Neural progenitor cell (in vitro differentiated cells): Measurements from ENCODE around the gene GPR26.

Source experiments
- EZH2 ChIP-seq: fragments of 200-600 bp; sonication (generic); IDR thresholded peaks from 2 replicates; pipeline ENCODE4 v1.6.1; 2017; ENCODE audit warnings: antibody characterized with exemption, mild to moderate bottlenecking, moderate library complexity
- TF ChIP-seq, protein P1 (sequence below): fragments of 200-600 bp; sonication (generic); IDR thresholded peaks from 2 replicates; pipeline ENCODE4 v1.5.1; 2017; ENCODE audit warnings: antibody characterized with exemption, mild to moderate bottlenecking

DNA sequence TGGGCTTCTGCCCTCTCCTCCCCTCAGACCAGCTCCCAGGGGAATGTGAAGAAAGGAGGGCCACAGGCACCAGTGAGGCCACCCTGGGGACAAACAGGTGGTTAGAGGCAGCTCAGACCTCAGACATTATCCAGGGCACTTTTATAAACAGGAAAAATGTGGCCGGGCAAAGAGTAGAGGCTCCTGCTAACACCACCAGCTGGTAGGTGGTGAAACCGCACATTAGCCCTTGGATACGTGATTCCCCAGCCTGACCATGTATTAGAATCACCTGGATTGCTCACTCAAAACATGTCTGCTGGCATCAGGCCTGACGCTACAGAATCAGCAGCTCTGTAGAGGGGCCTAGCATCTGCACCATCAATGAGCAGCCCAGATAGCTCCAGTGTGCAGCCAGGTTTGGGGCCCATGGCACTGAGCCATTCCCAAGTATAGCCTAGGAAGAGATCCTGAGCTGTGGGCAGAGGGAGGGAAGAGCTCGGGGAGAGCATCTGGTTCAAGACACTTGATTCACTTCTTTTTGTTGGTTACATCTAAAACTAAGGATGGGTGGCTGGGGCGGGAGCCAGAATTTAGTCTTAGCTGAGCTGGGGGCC, 37.1 kb downstream of the GPR26 start:
- TF ChIP-seq, protein P1, sequence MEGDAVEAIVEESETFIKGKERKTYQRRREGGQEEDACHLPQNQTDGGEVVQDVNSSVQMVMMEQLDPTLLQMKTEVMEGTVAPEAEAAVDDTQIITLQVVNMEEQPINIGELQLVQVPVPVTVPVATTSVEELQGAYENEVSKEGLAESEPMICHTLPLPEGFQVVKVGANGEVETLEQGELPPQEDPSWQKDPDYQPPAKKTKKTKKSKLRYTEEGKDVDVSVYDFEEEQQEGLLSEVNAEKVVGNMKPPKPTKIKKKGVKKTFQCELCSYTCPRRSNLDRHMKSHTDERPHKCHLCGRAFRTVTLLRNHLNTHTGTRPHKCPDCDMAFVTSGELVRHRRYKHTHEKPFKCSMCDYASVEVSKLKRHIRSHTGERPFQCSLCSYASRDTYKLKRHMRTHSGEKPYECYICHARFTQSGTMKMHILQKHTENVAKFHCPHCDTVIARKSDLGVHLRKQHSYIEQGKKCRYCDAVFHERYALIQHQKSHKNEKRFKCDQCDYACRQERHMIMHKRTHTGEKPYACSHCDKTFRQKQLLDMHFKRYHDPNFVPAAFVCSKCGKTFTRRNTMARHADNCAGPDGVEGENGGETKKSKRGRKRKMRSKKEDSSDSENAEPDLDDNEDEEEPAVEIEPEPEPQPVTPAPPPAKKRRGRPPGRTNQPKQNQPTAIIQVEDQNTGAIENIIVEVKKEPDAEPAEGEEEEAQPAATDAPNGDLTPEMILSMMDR, result no peak
- no peak for TF ChIP-seq EZH2
